A673 (cell line): ENCODE results near the gene ITPR2. TPM values are rescaled to one million over a fixed set of nuclear protein-coding genes. Genes with fewer than 3 reads are reported as not detected.

Experiments
- BruUV-seq: library from RNA; stranded (reverse); fragments of 400-500 nt; replicated peaks from 2 replicates; lab custom pipeline; 2021; lab: Mats Ljungman, UMichigan
- CTCF ChIA-PET: fragments of 300-600 bp; sonication (Branson Sonifier 250); formaldehyde crosslinking; loops from one replicate; lab custom pipeline; 2022; ENCODE audit warnings: antibody characterized with exemption; lab: Charles Lee
- POLR2A ChIA-PET: fragments of 300-600 bp; sonication (Branson Sonifier 250); formaldehyde crosslinking; loops from one replicate; lab custom pipeline; 2022; ENCODE audit warnings: antibody characterized with exemption; ENCODE audit not compliant: low non-redundant PET; lab: Charles Lee
- DNase-seq: peaks from one replicate; pipeline ENCODE4 v3.0.0-alpha.2; 2015; ENCODE audit warnings: low spot score
- H3K27ac ChIP-seq: fragments of 200-600 bp; sonication (generic); 2 replicates; pipeline ENCODE4 v1.5.1; 2016; ENCODE audit warnings: mixed run types, low read depth, mild to moderate bottlenecking, mixed read lengths, antibody characterized with exemption, low read length; ENCODE audit not compliant: poor library complexity, severe bottlenecking
- H3K27me3 ChIP-seq: fragments of 200-600 bp; sonication (generic); replicated peaks from 2 replicates; pipeline ENCODE4 v1.6.1; 2017; ENCODE audit warnings: mixed run types, low read depth, mild to moderate bottlenecking, mixed read lengths, antibody characterized with exemption, low read length; ENCODE audit not compliant: insufficient read depth, poor library complexity
- H3K36me3 ChIP-seq: fragments of 200-600 bp; sonication (generic); 2 replicates; pipeline ENCODE4 v1.6.1; 2016; ENCODE audit warnings: mixed run types, mild to moderate bottlenecking, mixed read lengths, antibody characterized with exemption, low read length; ENCODE audit not compliant: insufficient read depth, poor library complexity, severe bottlenecking
- H3K4me1 ChIP-seq: fragments of 200-600 bp; sonication (generic); 2 replicates; pipeline ENCODE4 v1.6.1; 2017; ENCODE audit warnings: mixed run types, mild to moderate bottlenecking, mixed read lengths, antibody characterized with exemption, low read length; ENCODE audit not compliant: insufficient read depth, poor library complexity, severe bottlenecking
- H3K4me3 ChIP-seq: fragments of 200-600 bp; sonication (generic); 2 replicates; pipeline ENCODE4 v1.5.1; 2016; ENCODE audit warnings: low read depth, mixed run types, mild to moderate bottlenecking, mixed read lengths, low read length; ENCODE audit not compliant: poor library complexity, severe bottlenecking
- H3K9me3 ChIP-seq: fragments of 200-600 bp; sonication (generic); 2 replicates; pipeline ENCODE4 v1.6.1; 2016; ENCODE audit warnings: mixed run types, low read depth, mild to moderate bottlenecking, mixed read lengths, antibody characterized with exemption, low read length; ENCODE audit not compliant: poor library complexity, severe bottlenecking
- CTCF ChIP-seq: fragments of 300-800, 200-600 bp; sonication (generic); conservative IDR thresholded peaks from 2 replicates; pipeline ENCODE4 v1.5.1; 2017; ENCODE audit warnings: low read depth, mild to moderate bottlenecking, antibody characterized with exemption, low read length, moderate library complexity, mixed read lengths
- EZH2 ChIP-seq: fragments of 200-600 bp; sonication (generic); IDR thresholded peaks from 2 replicates; pipeline ENCODE4 v1.6.1; 2017; ENCODE audit warnings: borderline replicate concordance, low read depth, mild to moderate bottlenecking, mixed read lengths, antibody characterized with exemption, low read length; ENCODE audit not compliant: poor library complexity, severe bottlenecking
- intact Hi-C: fragments of 100-400 bp; cut with micrococcal nuclease; formaldehyde crosslinking; loops from one replicate; pipeline ENCODE4 v1.10.0; 2022; ENCODE audit not compliant: unreplicated experiment
- total RNA-seq: library from RNA; stranded (reverse); gene quantifications from 2 replicates; pipeline ENCODE4 v1.2.3, GENCODE V29; 2021

The ITPR2 gene
- total RNA-seq, 1 experiment from 2014 or later, result 22.6 TPM

- Histone ChIP-seq H3K4me3 (no peak overlapping the region), H3K9me3 (no peaks in the 10 kb centered on the region), H3K36me3 (no peaks in the 10 kb centered on the region), H3K27ac (no peak overlapping the region), H3K27me3 (no peaks in the 10 kb centered on the region), H3K4me1 (no peaks in the 10 kb centered on the region)
- intact Hi-C loops, result no loop called here
- no peak for DNase-seq
- POLR2A ChIA-PET, result no interaction called here
- no peak for TF ChIP-seq CTCF
- no peak for TF ChIP-seq EZH2
- CTCF ChIA-PET, result no interaction called here
- BruUV-seq, result no TSS peak
Observed at GRCh38 chr12:26537126-26537525, 295.9 kb downstream of the ITPR2 start.

- no peaks in the 10 kb centered on the region for H3K36me3 ChIP-seq
- CTCF ChIA-PET, result no interaction called here
- TF ChIP-seq EZH2, result no peak
- TF ChIP-seq CTCF, result no peak
Observed at GRCh38 chr12:26535826-26536225, 297.2 kb downstream of the ITPR2 start.

GRCh38 chr12:26534071-26534470 is 298.9 kb downstream of the ITPR2 start:
- H3K4me3 ChIP-seq, result no peak overlapping the region
- no peak for TF ChIP-seq CTCF
- TF ChIP-seq EZH2, result no peak
- H3K27ac ChIP-seq, result no peak overlapping the region
- H3K4me1 ChIP-seq, result no peaks in the 10 kb centered on the region
- no peaks in the 10 kb centered on the region for H3K9me3 ChIP-seq
- BruUV-seq, result no TSS peak
- H3K36me3 ChIP-seq, result no peaks in the 10 kb centered on the region
- H3K27me3 ChIP-seq, result no peaks in the 10 kb centered on the region
- intact Hi-C loops, result no loop called here
- CTCF ChIA-PET, result no interaction called here
- DNase-seq, result no peak
- POLR2A ChIA-PET, result no interaction called here

More at GRCh38 chr12:26535826-26536225, 297.2 kb downstream of the ITPR2 start:
- intact Hi-C loops, result no loop called here
- Histone ChIP-seq H3K27me3 (no peaks in the 10 kb centered on the region), H3K9me3 (no peaks in the 10 kb centered on the region), H3K4me3 (no peak overlapping the region), H3K4me1 (no peaks in the 10 kb centered on the region), H3K27ac (no peak overlapping the region)
- POLR2A ChIA-PET, result no interaction called here
- DNase-seq, result no peak
- no TSS peak for BruUV-seq
